Measurements from ENCODE around the gene SLC6A4.

- TF ChIP-seq POLR2A (IDR thresholded peaks at IDR 0.05), result no peak
- TF ChIP-seq CTCF (IDR thresholded peaks at IDR 0.05), result no peak
These were observed 39.4 kb upstream of the SLC6A4 start for GRCh38 chr17:30274887-30275286.

Data from breast epithelium (tissue), 3 donors.